Fibroblast of skin of right biceps (primary cell): ENCODE measurements around the gene CMSS1.
A peak's percentile ranks its signal among the peaks of the same experiment; 100 is the strongest.

Experiments used
- DNase-seq: peaks from one replicate; pipeline ENCODE4 v3.0.0-alpha.2; 2013

CMSS1 gene

GRCh38 chr3:100114413-100115030 lies 296.9 kb downstream of the CMSS1 start, which contains the start of gene FILIP1L:
Gene FILIP1L, minus strand, starts transcription at chr3:100114501.
- DNase-seq = no peak

- no peak for DNase-seq
These were observed 299.4 kb downstream of the CMSS1 start for GRCh38 chr3:100117093-100117492.

- DNase-seq = no peak
These were observed 302.4 kb downstream of the CMSS1 start for GRCh38 chr3:100120012-100120411.

- no peak for DNase-seq
These were observed 303.0 kb downstream of the CMSS1 start for GRCh38 chr3:100120693-100121092.

- DNase-seq = no peak
These were observed 304.7 kb downstream of the CMSS1 start for GRCh38 chr3:100122321-100122720.

- no peak for DNase-seq
These were observed 305.4 kb downstream of the CMSS1 start for GRCh38 chr3:100123112-100123511.

GRCh38 chr3:100124201-100124761 lies 306.6 kb downstream of the CMSS1 start:
- peak; percentile 21 for DNase-seq

GRCh38 chr3:100125161-100125938 lies 307.7 kb downstream of the CMSS1 start:
- no peak for DNase-seq

GRCh38 chr3:100127792-100128191 lies 310.1 kb downstream of the CMSS1 start:
- no peak for DNase-seq

GRCh38 chr3:100128565-100128964 lies 310.9 kb downstream of the CMSS1 start:
- DNase-seq = no peak

- DNase-seq = no peak
These were observed 312.3 kb downstream of the CMSS1 start for GRCh38 chr3:100129941-100130340.

GRCh38 chr3:100131241-100131640 lies 313.6 kb downstream of the CMSS1 start:
- DNase-seq = no peak

- no peak for DNase-seq
These were observed 319.3 kb downstream of the CMSS1 start for GRCh38 chr3:100136921-100137320.

- no peak for DNase-seq
These were observed 323.3 kb downstream of the CMSS1 start for GRCh38 chr3:100140976-100141375.

GRCh38 chr3:100141586-100141985 lies 323.9 kb downstream of the CMSS1 start:
- DNase-seq = no peak

GRCh38 chr3:100144255-100144866 lies 326.7 kb downstream of the CMSS1 start:
- DNase-seq = no peak

GRCh38 chr3:100149130-100149529 lies 331.5 kb downstream of the CMSS1 start:
- DNase-seq = no peak

GRCh38 chr3:100149713-100150415 lies 332.2 kb downstream of the CMSS1 start:
- DNase-seq = no peak

- peak; percentile 49 for DNase-seq
These were observed 332.8 kb downstream of the CMSS1 start for GRCh38 chr3:100150473-100150872.

- no peak for DNase-seq
These were observed 333.5 kb downstream of the CMSS1 start for GRCh38 chr3:100151024-100151707.

GRCh38 chr3:100154171-100154570 lies 336.5 kb downstream of the CMSS1 start:
- no peak for DNase-seq

GRCh38 chr3:100155128-100155527 lies 337.5 kb downstream of the CMSS1 start:
- peak; percentile 63 for DNase-seq
